Karpas-422 (cell line): Measurements from ENCODE around the gene NIPSNAP2. TPM values are rescaled to one million over a fixed set of nuclear protein-coding genes. Genes with fewer than 3 reads are reported as not detected.

ENCODE experiments used
- DNase-seq: peaks from one replicate; pipeline ENCODE4 v3.0.0-alpha.2; 2015
- H2AFZ ChIP-seq: fragments of 200-600 bp; sonication (generic); 2 replicates; pipeline ENCODE4 v1.6.1; 2014; ENCODE audit warnings: antibody characterized with exemption, low read length, mixed read lengths
- H3K27ac ChIP-seq: fragments of 200-600 bp; sonication (generic); 2 replicates; pipeline ENCODE4 v1.5.1; 2014; ENCODE audit warnings: mild to moderate bottlenecking, low read length, moderate library complexity
- H3K27me3 ChIP-seq: fragments of 200-600 bp; sonication (generic); 2 replicates; pipeline ENCODE4 v1.6.1; 2014; ENCODE audit warnings: low read length, mixed read lengths
- H3K36me3 ChIP-seq: fragments of 200-600 bp; sonication (generic); 2 replicates; pipeline ENCODE4 v1.6.1; 2014; ENCODE audit warnings: low read length, mixed read lengths; ENCODE audit not compliant: insufficient read depth
- H3K4me1 ChIP-seq: fragments of 200-600 bp; sonication (generic); 2 replicates; pipeline ENCODE4 v1.6.1; 2014; ENCODE audit warnings: mild to moderate bottlenecking, low read length, mixed read lengths
- H3K4me2 ChIP-seq: fragments of 200-600 bp; sonication (generic); 2 replicates; pipeline ENCODE4 v1.6.1; 2014; ENCODE audit warnings: low read length, low read depth, mild to moderate bottlenecking; ENCODE audit not compliant: poor library complexity, severe bottlenecking
- H3K4me3 ChIP-seq: fragments of 200-600 bp; sonication (generic); 2 replicates; pipeline ENCODE4 v1.5.1; 2014; ENCODE audit warnings: mild to moderate bottlenecking, antibody characterized with exemption, low read length, mixed read lengths
- H3K79me2 ChIP-seq: fragments of 200-600 bp; sonication (generic); 2 replicates; pipeline ENCODE4 v1.6.1; 2014; ENCODE audit warnings: mild to moderate bottlenecking, low read length, mixed read lengths
- H3K9ac ChIP-seq: fragments of 200-600 bp; sonication (generic); 2 replicates; pipeline ENCODE4 v1.6.0; 2014; ENCODE audit warnings: low read length
- H3K9me2 ChIP-seq: fragments of 200-600 bp; sonication (generic), shearing (Covaris generic); replicated peaks from 2 replicates; pipeline ENCODE4 v1.6.0; 2014; ENCODE audit warnings: mild to moderate bottlenecking, low read length, moderate library complexity; ENCODE audit not compliant: insufficient read depth
- H3K9me3 ChIP-seq: fragments of 300-700, 200-600 bp; sonication (generic); 2 replicates; pipeline ENCODE4 v1.6.1; 2014; ENCODE audit warnings: low read length, mixed read lengths
- H4K20me1 ChIP-seq: fragments of 200-600 bp; sonication (generic); 2 replicates; pipeline ENCODE4 v1.6.1; 2014; ENCODE audit warnings: mild to moderate bottlenecking, antibody characterized with exemption, low read length, low read depth; ENCODE audit not compliant: insufficient read depth
- total RNA-seq: library from RNA; depleted of rRNA; stranded (reverse); fragments of >200 nt; shearing (Covaris generic); gene quantifications from 2 replicates; pipeline ENCODE4 v1.2.3, GENCODE V29; 2014; ENCODE audit warnings: low replicate concordance; rRNA removed

The NIPSNAP2 gene
- total RNA-seq: 25.9 and 48.6 TPM in 2 replicates

- Histone ChIP-seq H3K27me3 (no peaks in the 10 kb centered on the region), H3K4me2 (peak within 1 kb of the TSS; percentile 85)
Measured at GRCh38 chr7:55964261-55965099, at the start of gene NIPSNAP2. NIPSNAP2 (plus strand) TSS chr7:55964585; CDS start chr7:55964610, 25 bp downstream.

DNA sequence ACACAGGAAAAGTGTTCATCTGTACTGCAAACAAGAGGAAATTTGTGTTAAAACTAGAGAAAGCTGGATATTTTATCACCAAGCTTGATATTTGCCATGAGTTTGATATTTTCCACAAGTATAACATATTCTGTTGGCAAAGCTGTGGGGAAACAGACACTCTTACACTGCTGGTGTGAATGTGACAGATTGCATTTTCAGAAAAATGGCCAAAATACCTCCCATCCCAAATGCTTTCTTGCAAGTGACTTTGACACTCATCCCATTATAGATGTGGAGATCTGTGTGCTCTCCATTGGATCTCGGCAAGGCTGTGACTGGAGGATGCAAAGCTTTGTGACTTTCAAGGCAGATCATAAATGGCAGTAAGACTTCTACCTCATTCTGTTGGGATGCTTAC lies 46.6 kb upstream of the NIPSNAP2 start:
- no peak overlapping the region for H3K9ac ChIP-seq
- no peaks in the 10 kb centered on the region for H3K4me1 ChIP-seq
- H3K4me2 ChIP-seq: no peak overlapping the region
- no peaks in the 10 kb centered on the region for H4K20me1 ChIP-seq
- H3K9me3 ChIP-seq: no peaks in the 10 kb centered on the region
- H3K9me2 ChIP-seq: no peaks in the 10 kb centered on the region
- no peak for DNase-seq
- H3K27me3 ChIP-seq: no peaks in the 10 kb centered on the region
- no peak overlapping the region for H3K4me3 ChIP-seq
- H3K36me3 ChIP-seq: no peaks in the 10 kb centered on the region
- no peaks in the 10 kb centered on the region for H3K79me2 ChIP-seq
- no peak overlapping the region for H3K27ac ChIP-seq
- H2AFZ ChIP-seq: no peak overlapping the region

More at GRCh38 chr7:55964261-55965099, at the start of gene NIPSNAP2:
- Histone ChIP-seq H3K36me3 (no peaks in the 10 kb centered on the region), H3K27ac (peak within 1 kb of the TSS; percentile 50), H3K4me1 (peaks cover 16% of the 10 kb centered on the region), H3K79me2 (peaks cover 47% of the 10 kb centered on the region), H3K9ac (peak within 1 kb of the TSS; percentile 86), H3K9me2 (no peaks in the 10 kb centered on the region), H2AFZ (peak within 1 kb of the TSS; percentile 44; the same call in 1 of the 2 replicates), H3K4me3 (peak within 1 kb of the TSS; percentile 84), H3K9me3 (no peaks in the 10 kb centered on the region), H4K20me1 (no peaks in the 10 kb centered on the region)
- DNase-seq: peak; percentile 89

DNA sequence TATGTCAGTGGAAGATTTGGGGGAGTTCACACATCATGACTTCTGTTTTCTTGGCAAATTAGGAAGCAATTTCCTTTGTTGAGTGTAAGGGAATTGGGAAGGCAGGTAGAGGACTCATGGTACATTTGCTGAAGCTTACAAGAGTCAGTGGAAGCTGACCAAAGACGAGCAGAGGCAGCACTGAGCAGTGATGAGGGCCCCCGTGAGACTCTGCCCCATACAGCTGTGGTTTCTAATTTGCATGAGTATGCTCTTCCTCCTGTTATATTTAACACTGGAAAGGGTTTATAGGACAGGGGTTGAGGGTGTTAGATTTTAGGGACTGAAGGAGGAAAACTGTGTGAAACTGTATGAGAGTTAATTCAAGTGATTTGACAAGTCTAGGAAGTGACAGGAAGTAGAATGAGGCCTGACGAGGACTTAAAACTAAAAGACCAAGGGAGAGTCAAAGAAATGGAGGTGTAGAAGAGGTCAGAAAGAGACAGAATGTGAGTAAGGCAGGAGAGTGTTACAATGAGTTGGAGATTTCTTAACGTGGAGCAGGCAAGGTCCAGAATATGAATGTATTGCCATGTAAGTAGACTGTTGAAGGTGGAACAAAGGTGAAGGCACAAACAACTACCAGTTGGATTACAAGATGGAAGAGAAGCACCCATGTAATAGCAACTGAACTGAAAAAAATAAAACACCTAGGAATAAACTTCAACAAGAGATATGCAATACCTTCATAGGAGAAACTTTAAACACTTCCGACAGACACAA lies 36.2 kb upstream of the NIPSNAP2 start:
- Histone ChIP-seq H3K79me2 (no peaks in the 10 kb centered on the region), H3K27me3 (no peaks in the 10 kb centered on the region), H3K9me3 (no peaks in the 10 kb centered on the region), H3K9me2 (no peaks in the 10 kb centered on the region), H3K4me2 (peak overlapping the region; percentile 46), H2AFZ (peak overlapping the region; percentile 78), H3K36me3 (no peaks in the 10 kb centered on the region), H3K9ac (no peak overlapping the region), H3K27ac (peak overlapping the region; percentile 62), H3K4me3 (peak overlapping the region; percentile 29), H3K4me1 (peaks cover 34% of the 10 kb centered on the region), H4K20me1 (no peaks in the 10 kb centered on the region)
- peak; percentile 73 for DNase-seq

DNA sequence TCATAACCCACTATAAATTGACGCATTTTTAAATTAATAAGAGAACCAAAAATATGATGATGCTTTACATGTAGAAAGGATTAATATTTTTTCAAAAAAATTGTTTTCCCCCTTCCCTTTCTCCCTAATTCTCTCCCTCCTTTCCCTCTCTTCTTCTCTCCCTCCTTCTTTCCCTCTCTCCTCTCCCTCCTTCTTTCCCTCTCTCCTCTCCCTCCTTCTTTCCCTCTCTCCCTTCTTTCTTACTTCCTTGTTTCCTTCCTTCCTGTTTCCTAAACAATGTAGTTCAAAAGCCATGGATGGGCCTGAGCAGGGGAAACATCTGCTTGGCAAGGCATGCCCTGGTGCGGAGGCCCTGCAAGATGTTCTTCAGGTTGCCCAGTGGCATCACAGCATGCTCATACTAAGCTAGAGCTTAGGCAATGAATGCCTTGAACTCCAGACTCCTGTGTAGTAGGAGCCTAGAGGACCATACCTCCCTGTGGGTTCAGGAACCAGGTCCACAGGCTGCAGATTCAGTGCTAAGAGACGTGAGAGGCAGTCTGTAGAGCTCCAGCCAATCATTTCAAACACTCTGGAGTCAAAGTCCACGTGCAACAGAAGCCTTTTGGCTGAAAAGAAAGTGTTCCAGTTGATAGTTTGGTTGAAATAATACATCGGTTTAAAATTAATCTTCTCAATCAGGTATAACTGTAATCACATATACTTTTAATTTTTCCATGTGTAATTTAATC lies 32.8 kb upstream of the NIPSNAP2 start:
- no peak overlapping the region for H3K4me3 ChIP-seq
- H3K9me2 ChIP-seq: no peaks in the 10 kb centered on the region
- no peak overlapping the region for H3K4me2 ChIP-seq
- H3K79me2 ChIP-seq: no peaks in the 10 kb centered on the region
- H3K4me1 ChIP-seq: peaks cover 17% of the 10 kb centered on the region
- peaks cover 4% of the 10 kb centered on the region; the same call in 1 of the 2 replicates for H3K9me3 ChIP-seq
- DNase-seq: no peak
- no peak overlapping the region for H3K27ac ChIP-seq
- no peak overlapping the region for H2AFZ ChIP-seq
- no peaks in the 10 kb centered on the region for H3K36me3 ChIP-seq
- no peaks in the 10 kb centered on the region for H4K20me1 ChIP-seq
- no peaks in the 10 kb centered on the region for H3K27me3 ChIP-seq
- H3K9ac ChIP-seq: no peak overlapping the region

GRCh38 chr7:55939514-55940123 lies 24.8 kb upstream of the NIPSNAP2 start:
- Histone ChIP-seq H3K4me2 (no peak overlapping the region), H3K4me1 (no peaks in the 10 kb centered on the region)

DNA sequence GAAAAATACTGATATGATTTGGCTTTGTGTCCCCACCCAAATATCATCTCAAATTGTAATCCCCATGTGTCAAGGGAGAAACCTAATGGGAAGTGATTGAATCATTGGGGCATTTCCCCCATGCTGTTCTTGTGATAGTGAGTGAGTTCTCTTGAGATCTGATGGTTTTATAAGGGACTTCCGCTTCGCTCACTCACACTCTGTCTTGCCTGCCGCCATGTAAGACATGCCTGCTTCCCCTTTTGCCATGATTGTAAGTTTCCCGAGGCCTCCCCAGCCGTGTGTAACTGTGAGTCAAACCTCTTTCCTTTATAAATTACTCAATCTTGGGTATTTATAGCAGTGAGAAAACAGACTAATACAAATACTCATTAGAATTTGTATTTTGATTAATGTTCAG lies 17.8 kb upstream of the NIPSNAP2 start:
- no peaks in the 10 kb centered on the region for H4K20me1 ChIP-seq
- no peaks in the 10 kb centered on the region for H3K36me3 ChIP-seq
- no peaks in the 10 kb centered on the region for H3K79me2 ChIP-seq
- H3K4me2 ChIP-seq: no peak overlapping the region
- H3K9ac ChIP-seq: no peak overlapping the region
- H3K27ac ChIP-seq: no peak overlapping the region
- H2AFZ ChIP-seq: no peak overlapping the region
- no peaks in the 10 kb centered on the region for H3K4me1 ChIP-seq
- no peaks in the 10 kb centered on the region for H3K9me3 ChIP-seq
- H3K27me3 ChIP-seq: no peaks in the 10 kb centered on the region
- no peak overlapping the region for H3K4me3 ChIP-seq
- no peak for DNase-seq
- H3K9me2 ChIP-seq: no peaks in the 10 kb centered on the region

More at GRCh38 chr7:55939514-55940123, 24.8 kb upstream of the NIPSNAP2 start:
- peaks cover 18% of the 10 kb centered on the region for H3K9me3 ChIP-seq
- H3K27me3 ChIP-seq: no peaks in the 10 kb centered on the region
- no peaks in the 10 kb centered on the region for H3K36me3 ChIP-seq
- no peak overlapping the region for H3K4me3 ChIP-seq
- H3K9me2 ChIP-seq: no peaks in the 10 kb centered on the region
- no peak overlapping the region for H3K27ac ChIP-seq
- no peak for DNase-seq
- no peaks in the 10 kb centered on the region for H4K20me1 ChIP-seq
- no peak overlapping the region for H3K9ac ChIP-seq
- no peak overlapping the region for H2AFZ ChIP-seq
- no peaks in the 10 kb centered on the region for H3K79me2 ChIP-seq

- Histone ChIP-seq H3K4me3 (peak within 1 kb of the TSS; percentile 100), H4K20me1 (no peaks in the 10 kb centered on the region), H3K27ac (no peak within 1 kb of the TSS), H3K36me3 (peaks cover 7% of the 10 kb centered on the region; the same call in 1 of the 2 replicates), H2AFZ (peak within 1 kb of the TSS; percentile 77), H3K4me2 (peak within 1 kb of the TSS; percentile 98), H3K9me3 (no peaks in the 10 kb centered on the region), H3K4me1 (peaks cover 9% of the 10 kb centered on the region), H3K9ac (peak within 1 kb of the TSS; percentile 99), H3K9me2 (no peaks in the 10 kb centered on the region), H3K79me2 (peaks cover 23% of the 10 kb centered on the region), H3K27me3 (no peaks in the 10 kb centered on the region)
- DNase-seq: peak; percentile 96
Measured at GRCh38 chr7:55951637-55952351, 12.6 kb upstream of the NIPSNAP2 start, which contains the start of gene MRPS17. MRPS17 (plus strand) TSS chr7:55951877; CDS start chr7:55953196, 1,319 bp downstream.
